HepG2 (cell line): Measurements from ENCODE around the gene ZNF507. TPM values are rescaled to one million over a fixed set of nuclear protein-coding genes. Genes with fewer than 3 reads are reported as not detected.

Experiments used
- AGO1 ChIP-seq: fragments of 200-400 bp; formaldehyde crosslinking; IDR thresholded peaks from 2 replicates; pipeline ENCODE4 v1.6.1; 2017; ENCODE audit warnings: mild to moderate bottlenecking, low read depth, low read length, moderate library complexity; ENCODE audit not compliant: poor library complexity, severe bottlenecking
- HNF1B ChIP-seq: sonication (generic); formaldehyde crosslinking; IDR thresholded peaks from 2 replicates; pipeline ENCODE4 v1.5.1; 2020; ENCODE audit warnings: mild to moderate bottlenecking, moderate library complexity, missing genetic modification reagents
- IKZF5 ChIP-seq: IDR thresholded peaks from 2 replicates; pipeline ENCODE4 v1.6.1; 2018; ENCODE audit warnings: missing genetic modification reagents, mild to moderate bottlenecking, missing compliant biosample characterization
- PHF8 ChIP-seq: sonication (generic); formaldehyde crosslinking; IDR thresholded peaks from 2 replicates; pipeline ENCODE4 v1.5.0; 2020; ENCODE audit warnings: missing genetic modification reagents
- XBP1 ChIP-seq: sonication (generic); formaldehyde crosslinking; IDR thresholded peaks from 2 replicates; pipeline ENCODE4 v1.5.0; 2020; ENCODE audit warnings: missing genetic modification reagents
- ZNF276 ChIP-seq: sonication (generic); formaldehyde crosslinking; IDR thresholded peaks from 2 replicates; pipeline ENCODE4 v1.4.0; 2020; ENCODE audit warnings: mild to moderate bottlenecking, low read depth, missing genetic modification reagents
- ZNF318 ChIP-seq: sonication (generic); formaldehyde crosslinking; IDR thresholded peaks from 2 replicates; pipeline ENCODE4 v1.4.0; 2020; ENCODE audit warnings: mild to moderate bottlenecking, missing genetic modification reagents
- ZNF570 ChIP-seq: sonication (generic); formaldehyde crosslinking; IDR thresholded peaks from 2 replicates; pipeline ENCODE4 v1.4.0; 2020; ENCODE audit warnings: mild to moderate bottlenecking, missing genetic modification reagents, borderline replicate concordance
- ZNF574 ChIP-seq: sonication (generic); formaldehyde crosslinking; IDR thresholded peaks from 2 replicates; pipeline ENCODE4 v1.4.0; 2020; ENCODE audit warnings: missing genetic modification reagents
- ZNF775 ChIP-seq: sonication (generic); formaldehyde crosslinking; IDR thresholded peaks from 2 replicates; pipeline ENCODE4 v1.4.0; 2020; ENCODE audit warnings: missing genetic modification reagents, mild to moderate bottlenecking, moderate library complexity, borderline replicate concordance
- polyA plus RNA-seq, 8 experiments: library from polyadenylated mRNA; depleted of rRNA in 3 of 8; stranded (reverse) in 7 of 8; unstranded in 1 of 8; fragments of >200 nt; fragmentation: Illumina TruSeq in 4 of 8; extraction: Trizol in 4 of 8; gene quantifications; 2 replicates each; pipeline versions ENCODE4 v1.2.1 to v1.2.3, GENCODE V29; 2011 to 2016; ENCODE audit warnings: low read depth in 4 of 8, missing spikeins in 1 of 8, mixed read lengths in 1 of 8; ENCODE audit not compliant: insufficient read depth in 1 of 8
- total RNA-seq, 5 experiments: library from RNA; depleted of rRNA; stranded (reverse); fragments of >200 nt; fragmentation: Illumina TruSeq; extraction: Trizol; gene quantifications; 2 replicates each; pipeline ENCODE4 v1.2.3, GENCODE V29; 2016; ENCODE audit warnings: low read depth in 1 of 5

ZNF507 gene
- total and polyA plus RNA-seq, 2 of the 13 experiments (the other 11 are each of a cell fraction or from before 2014, with no cell fraction given): 7.3 to 10.9 TPM

- 0 out of 2 replicates have a peak, but pooled peaks have one; percentile 31 for TF ChIP-seq ZNF318
- TF ChIP-seq XBP1: no peak
- peak; percentile 31; the same call in 1 of the 2 replicates for TF ChIP-seq ZNF276
- TF ChIP-seq IKZF5: peak; percentile 36; the same call in 1 of the 2 replicates
- no peak for TF ChIP-seq ZNF570
- TF ChIP-seq ZNF775 (CRISPR knock-in tag): peak; percentile 65; the same call in 1 of the 2 replicates
- TF ChIP-seq AGO1: no peak
- no peak; the same call in none of the 2 replicates for TF ChIP-seq HNF1B (CRISPR knock-in tag)
- TF ChIP-seq PHF8 (CRISPR knock-in tag): peak; percentile 80
- TF ChIP-seq ZNF574 (CRISPR knock-in tag): peak; percentile 53
Measured at GRCh38 chr19:32345261-32346207, at the start of gene ZNF507 (continued).
